Keratinocyte (primary cell): ENCODE results near the gene APELA. TPM values are rescaled to one million over a fixed set of nuclear protein-coding genes. Genes with fewer than 3 reads are reported as not detected.

ENCODE experiments used
- DNase-seq: peaks from one replicate; pipeline ENCODE4 v3.0.0-alpha.2; 2011; ENCODE audit warnings: low read depth, missing footprints, low spot score
- FAIRE-seq: peaks from 2 replicates; lab custom pipeline; 2011; peaks lifted over from hg19 to GRCh38; lab: Jason Lieb, UNC
- H2AFZ ChIP-seq: 2 replicates; pipeline ENCODE4 v1.6.0; 2012; ENCODE audit warnings: low read length, control low read depth, inconsistent platforms; ENCODE audit not compliant: control insufficient read depth
- H3K27ac ChIP-seq: 2 replicates; pipeline ENCODE4 v1.5.1; 2011; ENCODE audit warnings: low read length; ENCODE audit not compliant: control insufficient read depth, insufficient read depth
- H3K27me3 ChIP-seq: 3 replicates; pipeline ENCODE4 v1.6.0; 2011; ENCODE audit warnings: low read length; ENCODE audit not compliant: control insufficient read depth, insufficient read depth; ENCODE audit errors: extremely low read depth
- H3K36me3 ChIP-seq, 2 experiments: 2 replicates in 1 of 2; 3 replicates in 1 of 2; pipeline ENCODE4 v1.5.1; 2011; ENCODE audit warnings: low read length in 2 of 2, mild to moderate bottlenecking in 1 of 2; ENCODE audit not compliant: control insufficient read depth in 2 of 2, insufficient read depth in 2 of 2; ENCODE audit errors: extremely low read depth in 1 of 2
- H3K4me1 ChIP-seq: 3 replicates; pipeline ENCODE4 v1.5.1; 2011; ENCODE audit warnings: low read length; ENCODE audit not compliant: control insufficient read depth, insufficient read depth; ENCODE audit errors: extremely low read depth
- H3K4me2 ChIP-seq: 3 replicates; pipeline ENCODE4 v1.6.0; 2011; ENCODE audit warnings: low read depth, low read length; ENCODE audit not compliant: control insufficient read depth, insufficient read depth; ENCODE audit errors: extremely low read depth
- H3K4me3 ChIP-seq, 3 experiments: fragments of 200-600 bp in 1 of 3; sonication (generic) in 1 of 3; 2 replicates in 2 of 3; 3 replicates in 1 of 3; pipeline ENCODE4 v1.5.1; 2011 to 2016; ENCODE audit warnings: low read length in 3 of 3, mild to moderate bottlenecking in 3 of 3, control low read depth in 2 of 3, inconsistent platforms in 1 of 3, low read depth in 1 of 3, mixed read lengths in 1 of 3, mixed run types in 1 of 3, moderate library complexity in 1 of 3; ENCODE audit not compliant: control insufficient read depth in 2 of 3, insufficient read depth in 2 of 3; ENCODE audit errors: extremely low read depth in 1 of 3
- H3K79me2 ChIP-seq: 2 replicates; pipeline ENCODE4 v1.6.0; 2012; ENCODE audit warnings: low read length; ENCODE audit not compliant: control insufficient read depth, insufficient read depth
- H3K9ac ChIP-seq: 3 replicates; pipeline ENCODE4 v1.6.0; 2011; ENCODE audit warnings: low read length; ENCODE audit not compliant: control insufficient read depth, insufficient read depth; ENCODE audit errors: extremely low read depth
- H3K9me1 ChIP-seq: 3 replicates; pipeline ENCODE4 v1.6.0; 2011; ENCODE audit warnings: low read length; ENCODE audit not compliant: control insufficient read depth, insufficient read depth; ENCODE audit errors: extremely low read depth
- H3K9me3 ChIP-seq: 2 replicates; pipeline ENCODE4 v1.5.1; 2012; ENCODE audit warnings: low read depth, low read length; ENCODE audit not compliant: control insufficient read depth
- H4K20me1 ChIP-seq: 3 replicates; pipeline ENCODE4 v1.6.0; 2011; ENCODE audit warnings: low read length; ENCODE audit not compliant: control insufficient read depth, insufficient read depth; ENCODE audit errors: extremely low read depth
- CTCF ChIP-seq, 3 experiments: IDR thresholded peaks in 1 of 3; conservative IDR thresholded peaks in 1 of 3; optimal IDR thresholded peaks in 1 of 3; 2 replicates in 2 of 3; 3 replicates in 1 of 3; pipeline versions ENCODE3 to v1.5.1; 2011; ENCODE audit warnings: low read length in 3 of 3, mild to moderate bottlenecking in 3 of 3, moderate library complexity in 2 of 3, control low read depth in 1 of 3, inconsistent platforms in 1 of 3; ENCODE audit not compliant: insufficient read depth in 2 of 3; ENCODE audit errors: extremely low read depth in 1 of 3
- EZH2 ChIP-seq: IDR thresholded peaks from one replicate; pipeline ENCODE4 v1.6.1; 2012; ENCODE audit warnings: inconsistent platforms, mild to moderate bottlenecking, low read length, moderate library complexity
- dilution Hi-C: fragments of 300-500 bp; cut with MboI; formaldehyde crosslinking; loops from one replicate; pipeline ENCODE4 v1.7.0; 2020; ENCODE audit warnings: low sequenced_read_pairs; ENCODE audit not compliant: extremely low pct_ligation_motif_present
- polyA plus RNA-seq, 5 experiments: library from polyadenylated mRNA; depleted of rRNA in 3 of 5; stranded (reverse) in 3 of 5; stranded (forward) in 1 of 5; unstranded in 1 of 5; fragments of >200 nt; gene quantifications; 1 replicate in 1 of 5; 2 replicates in 3 of 5; 3 replicates in 1 of 5; pipeline versions ENCODE4 v1.2.1 to v1.2.3, GENCODE V29; 2011 to 2012; ENCODE audit warnings: missing spikeins in 2 of 5, low read depth in 1 of 5, low replicate concordance in 1 of 5

The APELA gene
- polyA plus RNA-seq, 1 donor (not counting 4 experiments of a cell fraction or from before 2014, with no cell fraction given), result not detected

DNA sequence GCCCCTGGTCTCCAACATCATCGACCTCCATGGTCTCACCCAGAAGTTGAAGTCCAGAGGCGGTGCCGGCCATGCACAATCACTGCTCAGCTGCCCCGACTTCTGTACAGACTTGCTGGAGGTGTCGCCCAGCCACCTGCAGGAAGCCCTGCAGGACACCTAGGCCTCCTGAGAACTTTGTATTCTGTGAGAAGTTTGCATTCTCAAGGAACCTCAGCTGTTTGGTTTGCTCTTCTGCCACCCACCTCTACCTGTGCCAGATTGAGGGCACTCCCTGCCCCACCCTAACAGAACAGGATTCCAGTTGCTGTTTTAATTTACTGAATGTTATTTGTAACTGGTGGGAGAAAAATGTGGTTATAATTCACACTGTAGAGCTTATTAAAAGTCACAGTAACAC, 53.7 kb downstream of the APELA start:
- Histone ChIP-seq H3K9ac (no peak overlapping the region), H3K79me2 (no peaks in the 10 kb centered on the region), H4K20me1 (no peaks in the 10 kb centered on the region), H3K36me3 (no peaks in the 10 kb centered on the region), H3K27me3 (no peaks in the 10 kb centered on the region), H3K27ac (no peak overlapping the region), H3K9me1 (no peaks in the 10 kb centered on the region), H3K4me2 (no peak overlapping the region), H2AFZ (peak overlapping the region; percentile 58), H3K4me3 (no peak overlapping the region), H3K9me3 (no peaks in the 10 kb centered on the region), H3K4me1 (peaks cover 20% of the 10 kb centered on the region)
- DNase-seq (no peak), FAIRE-seq (no peak)
- no peak for TF ChIP-seq EZH2
- no peak for TF ChIP-seq CTCF (optimal IDR thresholded peaks at IDR 0.05 in 1 of 3, IDR thresholded peaks at IDR 0.05 in 1 of 3, conservative IDR thresholded peaks at IDR 0.05 in 1 of 3; ENCODE audit: extremely low read depth in 1 of 3, insufficient read depth in 2 of 3, low read length in 3 of 3)
- dilution Hi-C loops, result no loop called here

GRCh38 chr4:164931551-164932324, 54.8 kb downstream of the APELA start:
- Histone ChIP-seq H3K9ac (no peak overlapping the region), H3K4me2 (no peak overlapping the region), H4K20me1 (no peaks in the 10 kb centered on the region), H3K4me1 (peaks cover 13% of the 10 kb centered on the region), H3K9me1 (no peaks in the 10 kb centered on the region), H3K27ac (no peak overlapping the region), H2AFZ (peak overlapping the region; percentile 31), H3K79me2 (no peaks in the 10 kb centered on the region), H3K27me3 (no peaks in the 10 kb centered on the region), H3K9me3 (no peaks in the 10 kb centered on the region), H3K4me3 (no peak overlapping the region), H3K36me3 (no peaks in the 10 kb centered on the region)
- dilution Hi-C loops, result no loop called here
- TF ChIP-seq CTCF (optimal IDR thresholded peaks at IDR 0.05 in 1 of 3, IDR thresholded peaks at IDR 0.05 in 1 of 3, conservative IDR thresholded peaks at IDR 0.05 in 1 of 3; ENCODE audit: extremely low read depth in 1 of 3, insufficient read depth in 2 of 3, low read length in 3 of 3) (no peak), EZH2 (no peak)
- DNase-seq, result peak; percentile 36
- peak; percentile 77 for FAIRE-seq
